IMR-90 (cell line): ENCODE measurements around the gene LMO2. TPM values are rescaled to one million over a fixed set of nuclear protein-coding genes. Genes with fewer than 3 reads are reported as not detected.

Experiments
- ATAC-seq: fragments of 200-7000 bp; cut with Tn5 transposase; 2 replicates; pipeline ENCODE4 v1.9.1; 2020; ENCODE audit warnings: low read depth, mild to moderate bottlenecking, moderate library complexity
- BruUV-seq: library from RNA; stranded (reverse); fragments of 400-500 nt; replicated peaks from 2 replicates; lab custom pipeline; 2021; lab: Mats Ljungman, UMichigan
- CTCF ChIA-PET: fragments of 300-600 bp; formaldehyde crosslinking; extraction: SDS; loops from one replicate; lab custom pipeline; 2021; ENCODE audit warnings: antibody characterized with exemption; lab: Yijun Ruan, JAX
- POLR2A ChIA-PET: fragments of 300-600 bp; sonication (Branson Sonifier 250); formaldehyde crosslinking; loops from one replicate; lab custom pipeline; 2022; ENCODE audit warnings: antibody characterized with exemption; ENCODE audit not compliant: unreplicated experiment; lab: Charles Lee
- DNase-seq: peaks from one replicate; pipeline ENCODE4 v3.0.0; 2013
- H2AFZ ChIP-seq: replicated peaks from 2 replicates; pipeline ENCODE3; 2013; ENCODE audit warnings: low read length, mild to moderate bottlenecking; ENCODE audit not compliant: poor library complexity
- H2AK5ac ChIP-seq: 2 replicates; pipeline ENCODE4 v1.6.1; 2013; ENCODE audit warnings: low read depth, low read length, inconsistent platforms
- H2AK9ac ChIP-seq: replicated peaks from 2 replicates; pipeline ENCODE3; 2013; ENCODE audit warnings: mild to moderate bottlenecking, low read depth, low read length, moderate library complexity; ENCODE audit not compliant: poor library complexity
- H2BK120ac ChIP-seq: 2 replicates; pipeline ENCODE4 v1.6.1; 2013; ENCODE audit warnings: low read depth, low read length, inconsistent platforms
- H2BK15ac ChIP-seq: 3 replicates; pipeline ENCODE4 v1.6.1; 2013; ENCODE audit warnings: low read depth, low read length, inconsistent platforms
- H2BK20ac ChIP-seq: 2 replicates; pipeline ENCODE4 v1.6.1; 2013; ENCODE audit warnings: low read depth, mild to moderate bottlenecking, inconsistent platforms, low read length, moderate library complexity
- H2BK5ac ChIP-seq: 2 replicates; pipeline ENCODE4 v1.6.1; 2013; ENCODE audit warnings: mild to moderate bottlenecking, low read depth, low read length, inconsistent platforms; ENCODE audit not compliant: poor library complexity, severe bottlenecking
- H3K14ac ChIP-seq: replicated peaks from 2 replicates; pipeline ENCODE4 v1.6.1; 2013; ENCODE audit warnings: low read depth, low read length, inconsistent platforms
- H3K18ac ChIP-seq: 2 replicates; pipeline ENCODE4 v1.6.1; 2013; ENCODE audit warnings: low read depth, low read length, control low read depth
- H3K23ac ChIP-seq: 2 replicates; pipeline ENCODE4 v1.6.1; 2013; ENCODE audit warnings: low read depth, low read length, inconsistent platforms
- H3K27ac ChIP-seq: 2 replicates; pipeline ENCODE4 v1.5.1; 2013; ENCODE audit warnings: mild to moderate bottlenecking, control low read depth, low read length; ENCODE audit not compliant: insufficient read depth
- H3K27me3 ChIP-seq: 2 replicates; pipeline ENCODE4 v1.6.1; 2013; ENCODE audit warnings: low read length; ENCODE audit not compliant: control insufficient read depth, insufficient read depth
- H3K36me3 ChIP-seq: 2 replicates; pipeline ENCODE4 v1.6.1; 2013; ENCODE audit warnings: low read length, mixed read lengths; ENCODE audit not compliant: control insufficient read depth, insufficient read depth
- H3K4ac ChIP-seq: 2 replicates; pipeline ENCODE4 v1.6.1; 2013; ENCODE audit warnings: low read depth, low read length, inconsistent platforms
- H3K4me1 ChIP-seq: 2 replicates; pipeline ENCODE4 v1.6.1; 2013; ENCODE audit warnings: low read length, mixed read lengths; ENCODE audit not compliant: control insufficient read depth, insufficient read depth
- H3K4me2 ChIP-seq: 2 replicates; pipeline ENCODE4 v1.6.1; 2013; ENCODE audit warnings: low read depth, mild to moderate bottlenecking, control low read depth, low read length, moderate library complexity
- H3K4me3 ChIP-seq: 2 replicates; pipeline ENCODE4 v1.5.1; 2013; ENCODE audit warnings: low read depth, mild to moderate bottlenecking, control low read depth, low read length, moderate library complexity; ENCODE audit not compliant: insufficient read depth
- H3K56ac ChIP-seq: 2 replicates; pipeline ENCODE4 v1.6.1; 2013; ENCODE audit warnings: low read length, inconsistent platforms; ENCODE audit not compliant: insufficient read depth; ENCODE audit errors: extremely low read depth
- H3K79me1 ChIP-seq, 2 experiments: 2 replicates each; pipeline ENCODE4 v1.6.1; 2013; ENCODE audit warnings: low read length in 2 of 2, inconsistent platforms in 1 of 2, low read depth in 1 of 2
- H3K9ac ChIP-seq: 2 replicates; pipeline ENCODE4 v1.6.1; 2013; ENCODE audit warnings: low read depth, low read length, control low read depth
- H3K9me1 ChIP-seq: 2 replicates; pipeline ENCODE4 v1.6.1; 2013; ENCODE audit warnings: low read length, inconsistent platforms; ENCODE audit not compliant: insufficient read depth
- H3K9me3 ChIP-seq: 2 replicates; pipeline ENCODE4 v1.6.1; 2013; ENCODE audit warnings: low read length; ENCODE audit not compliant: control insufficient read depth, insufficient read depth
- H4K20me1 ChIP-seq: 2 replicates; pipeline ENCODE4 v1.6.1; 2013; ENCODE audit warnings: low read length, inconsistent platforms; ENCODE audit not compliant: insufficient read depth
- H4K5ac ChIP-seq: 2 replicates; pipeline ENCODE4 v1.6.1; 2013; ENCODE audit warnings: mild to moderate bottlenecking, low read depth, low read length, control low read depth
- H4K8ac ChIP-seq, 2 experiments: 2 replicates each; pipeline ENCODE4 v1.6.1; 2013; ENCODE audit warnings: low read depth in 2 of 2, low read length in 2 of 2, control low read depth in 1 of 2, inconsistent platforms in 1 of 2
- H4K91ac ChIP-seq: 2 replicates; pipeline ENCODE4 v1.6.1; 2013; ENCODE audit warnings: low read depth, low read length, inconsistent platforms; ENCODE audit not compliant: insufficient read depth
- CEBPB ChIP-seq: IDR thresholded peaks from 2 replicates; pipeline ENCODE4 v1.6.1; 2012; ENCODE audit warnings: low read depth, low read length, improper control_type of control experiment
- ELK1 ChIP-seq: fragments of 150-350 bp; IDR thresholded peaks from 2 replicates; pipeline ENCODE4 v1.6.1; 2016; ENCODE audit warnings: low read depth, mild to moderate bottlenecking, low read length, moderate library complexity, borderline replicate concordance
- FOS ChIP-seq: fragments of 150-350 bp; IDR thresholded peaks from 2 replicates; pipeline ENCODE4 v1.6.1; 2016; ENCODE audit warnings: low read depth, low read length
- MAFK ChIP-seq: IDR thresholded peaks from 2 replicates; pipeline ENCODE4 v1.6.1; 2012; ENCODE audit warnings: low read depth, low read length, improper control_type of control experiment
- MXI1 ChIP-seq: IDR thresholded peaks from 2 replicates; pipeline ENCODE4 v1.6.1; 2012; ENCODE audit warnings: low read depth, mild to moderate bottlenecking, low read length, moderate library complexity, borderline replicate concordance
- NFE2L2 ChIP-seq: fragments of 150-350 bp; IDR thresholded peaks from 2 replicates; pipeline ENCODE4 v1.6.1; 2016; ENCODE audit warnings: low read depth, mild to moderate bottlenecking, low read length
- POLR2A ChIP-seq: IDR thresholded peaks from 2 replicates; pipeline ENCODE4 v1.6.1; 2012; ENCODE audit warnings: mild to moderate bottlenecking, low read depth, low read length
- RCOR1 ChIP-seq: IDR thresholded peaks from 2 replicates; pipeline ENCODE4 v1.6.1; 2012; ENCODE audit warnings: mild to moderate bottlenecking, low read length, improper control_type of control experiment; ENCODE audit not compliant: insufficient replicate concordance
- WGBS, 2 experiments: methylation state at CpG; one replicate each; pipeline versions ENCODE4 v1.1.5 to v1.1.7; 2013; ENCODE audit warnings: missing lambda C conversion rate in 2 of 2; ENCODE audit not compliant: insufficient read length in 1 of 2; ENCODE audit errors: extremely low coverage in 2 of 2; 5-methylcytosine and 5-hydroxymethylcytosine counted together
- dilution Hi-C: fragments of 300-500 bp; cut with HindIII; formaldehyde crosslinking; loops from one replicate; pipeline ENCODE4 v1.14.3; 2018; ENCODE audit warnings: low sequenced_read_pairs; ENCODE audit not compliant: unreplicated experiment
- in situ Hi-C: fragments of 300-500 bp; cut with MboI; formaldehyde crosslinking; loops from 3 replicates; pipeline ENCODE4 v1.14.3; 2019; ENCODE audit warnings: low sequenced_read_pairs, inconsistent platforms, mixed read lengths
- intact Hi-C: fragments of 100-400 bp; cut with micrococcal nuclease; formaldehyde crosslinking; loops from 2 replicates; pipeline ENCODE4 v1.10.0; 2022
- polyA plus RNA-seq, 3 experiments: library from polyadenylated mRNA; depleted of rRNA; stranded (reverse); fragments of >200 nt; gene quantifications; 2 replicates each; pipeline ENCODE4 v1.2.3, GENCODE V29; 2012; ENCODE audit warnings: low replicate concordance in 1 of 3
- total RNA-seq: library from RNA; depleted of rRNA; stranded (reverse); fragments of >200 nt; gene quantifications from 2 replicates; pipeline ENCODE4 v1.2.3, GENCODE V29; 2012

The LMO2 gene
- total and polyA plus RNA-seq, 2 of the 4 experiments (the other 2 are of a cell fraction), result not detected

- in situ Hi-C loops, result no loop called here
Observed at GRCh38 chr11:33895752-33896137, 3.9 kb upstream of the LMO2 start.

More at GRCh38 chr11:33895752-33896137, 3.9 kb upstream of the LMO2 start:
- no peak overlapping the region for H2BK15ac ChIP-seq
- TF ChIP-seq MXI1 (no peak), RCOR1 (no peak), FOS (no peak), CEBPB (no peak), ELK1 (no peak), NFE2L2 (no peak), POLR2A (no peak), MAFK (no peak)
- H4K20me1 ChIP-seq, result no peaks in the 10 kb centered on the region
- no peak overlapping the region for H3K18ac ChIP-seq
- no peak overlapping the region for H2BK120ac ChIP-seq
- no peak overlapping the region for H4K91ac ChIP-seq
- no peak overlapping the region for H3K27ac ChIP-seq
- H3K9me3 ChIP-seq, result no peaks in the 10 kb centered on the region
- H4K8ac ChIP-seq, result no peak overlapping the region
- no peak overlapping the region for H3K4me2 ChIP-seq
- intact Hi-C loops (no loop called here), dilution Hi-C loops (no loop called here)
- WGBS, 2 experiments, result no CpG with 5 or more reads among the region's 2 CpGs
- peaks cover 4% of the 10 kb centered on the region; the same call in 1 of the 2 replicates for H3K9me1 ChIP-seq
- peaks cover 26% of the 10 kb centered on the region for H3K27me3 ChIP-seq
- CTCF ChIA-PET, result no interaction called here
- no peak overlapping the region for H3K4me3 ChIP-seq
- ATAC-seq (no peak), DNase-seq (no peak)
- H2BK5ac ChIP-seq, result no peak overlapping the region
- POLR2A ChIA-PET, result no interaction called here
- H3K23ac ChIP-seq, result no peak overlapping the region
- no peak overlapping the region for H2AK5ac ChIP-seq
- H3K4me1 ChIP-seq, result 0 out of 2 replicates have a peak, but pooled peaks cover 2% of the 10 kb centered on the region
- no peak overlapping the region for H2AK9ac ChIP-seq
- H3K36me3 ChIP-seq, result no peaks in the 10 kb centered on the region
- H2BK20ac ChIP-seq, result no peak overlapping the region
- H3K14ac ChIP-seq, result no peak overlapping the region
- H3K56ac ChIP-seq, result no peak overlapping the region
- H3K9ac ChIP-seq, result no peak overlapping the region
- no TSS peak for BruUV-seq
- H3K79me1 ChIP-seq, result no peaks in the 10 kb centered on the region
- H4K5ac ChIP-seq, result no peak overlapping the region
- no peak overlapping the region for H3K4ac ChIP-seq
- no peak overlapping the region for H2AFZ ChIP-seq
